ENCODE measurements around the gene EDEM1.

DNA sequence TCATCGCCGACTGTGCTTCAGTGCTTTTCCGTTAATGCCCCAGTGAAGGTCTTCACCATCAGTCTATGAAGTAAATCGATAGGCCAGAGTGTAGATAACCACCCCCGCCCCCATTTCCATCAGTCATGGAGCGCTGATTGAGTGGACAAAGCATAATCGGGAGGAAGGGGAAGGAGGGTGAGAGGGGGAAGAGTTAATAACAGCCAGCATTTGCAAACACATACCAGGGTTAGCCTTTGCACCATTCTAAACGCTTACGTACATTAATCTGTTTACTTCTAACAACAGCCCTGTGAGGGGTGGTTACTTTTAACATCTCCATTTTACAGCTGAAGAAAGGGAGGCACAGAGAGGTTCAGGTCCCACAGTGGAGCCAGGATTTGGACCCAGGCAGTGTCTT, 26.8 kb downstream of the EDEM1 start:
- TF ChIP-seq, protein P1, sequence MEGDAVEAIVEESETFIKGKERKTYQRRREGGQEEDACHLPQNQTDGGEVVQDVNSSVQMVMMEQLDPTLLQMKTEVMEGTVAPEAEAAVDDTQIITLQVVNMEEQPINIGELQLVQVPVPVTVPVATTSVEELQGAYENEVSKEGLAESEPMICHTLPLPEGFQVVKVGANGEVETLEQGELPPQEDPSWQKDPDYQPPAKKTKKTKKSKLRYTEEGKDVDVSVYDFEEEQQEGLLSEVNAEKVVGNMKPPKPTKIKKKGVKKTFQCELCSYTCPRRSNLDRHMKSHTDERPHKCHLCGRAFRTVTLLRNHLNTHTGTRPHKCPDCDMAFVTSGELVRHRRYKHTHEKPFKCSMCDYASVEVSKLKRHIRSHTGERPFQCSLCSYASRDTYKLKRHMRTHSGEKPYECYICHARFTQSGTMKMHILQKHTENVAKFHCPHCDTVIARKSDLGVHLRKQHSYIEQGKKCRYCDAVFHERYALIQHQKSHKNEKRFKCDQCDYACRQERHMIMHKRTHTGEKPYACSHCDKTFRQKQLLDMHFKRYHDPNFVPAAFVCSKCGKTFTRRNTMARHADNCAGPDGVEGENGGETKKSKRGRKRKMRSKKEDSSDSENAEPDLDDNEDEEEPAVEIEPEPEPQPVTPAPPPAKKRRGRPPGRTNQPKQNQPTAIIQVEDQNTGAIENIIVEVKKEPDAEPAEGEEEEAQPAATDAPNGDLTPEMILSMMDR (conservative IDR thresholded peaks at IDR 0.05 in 1 of 2, IDR thresholded peaks at IDR 0.05 in 1 of 2; ENCODE audit: extremely low read depth in 1 of 2, insufficient read depth in 1 of 2, low read depth in 1 of 2, low read length in 2 of 2): no peak
- no peak for TF ChIP-seq EZH2 (IDR thresholded peaks at IDR 0.05; ENCODE audit: borderline replicate concordance, low read length)

All from mammary epithelial cell (primary cell).